HG03575 (cell line): ENCODE data around the gene PACS2.

Source experiments
- ATAC-seq: cut with Tn5 transposase; IDR thresholded peaks from one replicate; pipeline ENCODE4 v1.9.1; 2021; ENCODE audit not compliant: unreplicated experiment, insufficient number of reproducible peaks, low FRiP score; ENCODE audit errors: extremely low read depth

Gene PACS2

DNA sequence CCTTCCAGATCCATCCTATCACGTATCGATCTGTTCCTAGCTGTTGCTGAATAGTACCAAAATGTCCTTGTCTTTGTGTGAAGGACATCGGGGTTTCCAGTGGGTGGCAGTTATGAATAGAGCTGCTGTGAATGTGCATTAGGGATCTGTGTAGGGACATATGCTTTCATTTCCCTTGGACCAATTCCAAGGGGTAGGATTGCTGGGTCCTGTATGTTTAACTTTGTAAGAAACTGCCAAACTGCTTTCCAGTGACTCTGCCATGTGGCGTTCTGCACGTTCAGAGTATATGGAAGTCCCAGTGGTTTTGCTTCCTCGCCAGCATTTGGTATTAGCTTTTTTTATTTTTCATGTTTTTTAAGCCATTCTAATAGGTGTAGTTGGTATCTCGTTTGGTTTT lies 28.6 kb downstream of the PACS2 start:
- ATAC-seq: no peak

DNA sequence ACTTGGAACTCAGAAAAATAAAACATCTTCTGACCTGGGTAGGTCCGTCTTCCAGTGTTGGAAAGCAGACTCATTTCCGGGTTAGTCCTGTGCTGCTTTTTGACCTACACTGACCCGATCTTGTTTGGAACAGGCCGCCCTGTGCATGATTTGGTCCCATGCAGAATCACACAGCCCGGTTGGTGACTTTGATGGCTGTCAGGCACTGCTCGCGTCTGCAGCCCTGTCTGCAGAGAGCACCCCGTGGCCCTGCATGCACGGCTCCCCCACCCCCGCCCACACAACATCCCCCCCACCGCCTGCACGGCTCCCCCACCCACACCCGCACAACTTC lies 31.6 kb downstream of the PACS2 start:
- no peak for ATAC-seq

DNA sequence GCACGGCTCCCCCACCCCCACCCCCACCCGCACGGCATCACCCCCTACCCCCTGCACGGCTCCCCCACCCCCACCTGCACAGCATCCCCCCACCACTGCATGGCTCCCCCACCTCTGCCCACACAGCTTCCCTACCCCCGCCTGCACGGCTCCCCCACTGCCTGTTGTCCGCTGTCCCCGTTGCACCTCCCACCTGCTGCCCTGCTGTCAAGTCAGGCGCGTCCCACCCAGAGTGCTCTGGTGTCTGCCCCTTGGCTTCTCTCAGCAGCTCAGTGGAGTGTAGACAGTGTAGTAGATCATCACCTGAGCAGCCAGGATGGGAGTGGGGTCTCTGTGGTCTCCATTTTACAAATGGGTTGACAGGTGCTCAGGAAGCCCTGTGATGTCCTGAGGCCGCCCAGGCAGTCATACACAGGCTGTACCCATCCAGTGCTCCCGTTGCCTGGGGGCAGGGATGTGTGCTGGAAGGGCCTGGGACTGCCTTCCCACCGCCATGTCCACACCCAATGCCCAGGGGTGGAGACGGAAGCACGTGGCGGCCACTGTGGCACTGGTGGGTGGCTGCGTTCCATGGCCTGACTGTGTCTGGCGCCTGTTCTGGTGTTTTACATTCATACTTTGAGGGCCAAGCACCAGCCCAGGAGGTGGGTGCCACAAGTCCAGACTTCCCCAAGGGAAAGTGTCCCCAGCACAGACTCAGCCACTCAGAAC lies 32.5 kb downstream of the PACS2 start:
- ATAC-seq: no peak

DNA sequence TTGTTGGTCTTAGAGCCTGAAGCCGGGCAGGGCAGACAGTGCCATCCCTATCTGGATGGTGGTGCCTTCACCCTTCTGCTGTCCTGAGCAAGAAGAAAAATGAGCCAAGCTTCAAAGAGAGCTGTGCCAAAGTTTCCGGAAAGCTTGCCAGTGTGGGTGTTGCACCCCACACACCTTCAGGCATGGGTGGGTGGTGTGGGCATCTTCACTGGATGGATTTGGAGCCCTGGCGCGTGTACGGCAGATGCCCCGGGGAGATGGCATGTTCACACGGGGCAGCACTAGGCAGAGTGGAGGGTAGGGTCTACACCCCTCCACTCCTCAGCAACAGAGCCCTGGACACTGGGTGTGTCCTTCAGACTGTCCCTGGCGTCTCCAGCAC lies 33.0 kb downstream of the PACS2 start:
- ATAC-seq: no peak

DNA sequence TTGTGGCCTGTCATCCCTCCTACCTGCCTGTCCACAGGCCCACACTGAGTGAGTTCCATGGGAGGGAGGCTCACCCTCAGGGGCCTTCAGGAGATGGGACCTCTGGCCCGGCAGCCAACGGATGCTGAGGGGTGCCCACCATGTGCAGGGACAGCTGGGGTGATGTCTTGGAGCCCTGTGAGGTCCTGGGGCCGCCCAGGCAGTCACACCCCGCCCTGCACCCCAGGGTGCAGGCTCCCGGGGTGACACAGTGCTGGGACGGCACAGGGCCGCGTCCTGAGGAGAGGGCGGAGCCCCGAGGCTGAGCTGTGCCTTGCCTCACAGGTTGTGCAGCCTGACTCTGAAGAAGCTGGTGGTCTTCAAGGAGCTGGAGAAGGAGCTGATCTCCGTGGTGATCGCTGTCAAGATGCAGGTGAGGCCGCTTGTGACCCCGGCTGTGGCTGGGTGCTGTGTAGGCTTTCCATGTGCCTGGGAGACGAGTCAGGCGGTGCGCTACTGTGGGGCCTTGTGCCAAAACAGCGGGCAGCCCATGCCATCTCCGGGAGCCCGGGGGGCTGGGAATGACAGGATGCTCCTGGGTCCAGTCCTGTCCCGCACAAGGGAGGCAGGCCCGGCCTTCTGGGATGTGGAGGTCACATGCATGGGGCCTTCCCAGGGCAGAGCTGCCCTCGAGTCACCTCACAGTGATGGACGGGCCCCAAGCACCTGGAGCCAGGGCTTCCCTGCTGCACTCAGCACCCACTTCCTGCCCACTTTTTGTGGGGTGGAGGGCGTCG lies 33.8 kb downstream of the PACS2 start:
- ATAC-seq: no peak

DNA sequence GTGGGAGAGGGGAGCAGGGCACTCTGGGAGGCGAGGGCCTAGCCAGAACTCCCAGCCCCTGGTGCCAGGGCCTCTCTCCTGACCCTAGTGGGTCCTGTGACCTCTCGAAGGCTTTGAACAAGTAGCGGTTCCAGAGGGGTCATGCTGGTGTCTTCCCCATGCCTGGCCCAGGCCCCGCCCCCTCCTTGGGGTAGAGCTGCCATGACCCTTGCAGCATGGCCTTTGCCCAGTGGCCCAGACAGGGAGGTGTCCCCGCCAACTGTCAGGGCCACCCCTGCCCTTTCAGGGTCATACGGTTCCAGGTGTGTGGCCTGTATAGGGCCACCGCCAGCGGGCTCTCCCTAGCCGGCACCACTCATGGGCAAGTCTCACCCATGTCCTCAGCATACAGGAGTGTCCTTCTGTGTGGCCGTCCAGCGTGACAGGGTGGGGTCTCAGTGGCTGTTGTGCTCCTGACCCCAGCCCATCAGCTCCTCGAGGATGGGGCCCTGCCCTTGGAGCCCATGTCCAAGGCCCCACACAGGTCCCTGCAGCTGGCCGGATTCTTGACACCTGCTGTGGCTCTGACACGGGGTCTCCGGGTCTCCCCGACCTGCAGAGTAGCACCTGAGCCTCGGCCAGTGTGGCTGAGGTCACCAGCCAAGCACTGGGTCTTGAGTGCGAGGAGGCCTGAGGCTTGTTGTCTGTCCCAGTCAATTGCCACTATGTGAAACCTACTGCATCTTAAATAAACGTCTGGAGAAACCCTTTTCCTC lies 34.6 kb downstream of the PACS2 start:
- ATAC-seq: no peak

DNA sequence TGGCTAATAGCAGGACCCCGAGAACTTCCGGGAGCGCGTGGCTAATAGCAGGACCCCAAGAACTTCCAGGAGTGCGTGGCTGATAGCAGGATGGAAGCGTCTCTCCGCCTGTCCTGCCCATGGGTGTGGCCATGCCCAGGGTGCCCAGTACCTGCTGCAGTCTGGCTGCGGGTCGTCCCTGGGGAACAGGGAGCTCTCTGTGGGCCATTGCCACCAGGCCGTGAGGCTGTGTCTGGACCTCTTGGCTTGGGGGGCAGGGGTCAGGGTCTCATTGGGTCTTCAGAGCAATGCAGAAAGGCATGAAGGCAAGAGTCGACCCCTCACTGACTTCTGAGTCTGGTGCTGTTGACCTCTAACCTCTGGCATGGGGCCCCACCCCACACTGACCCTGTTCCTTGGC lies 35.4 kb downstream of the PACS2 start:
- ATAC-seq: no peak

DNA sequence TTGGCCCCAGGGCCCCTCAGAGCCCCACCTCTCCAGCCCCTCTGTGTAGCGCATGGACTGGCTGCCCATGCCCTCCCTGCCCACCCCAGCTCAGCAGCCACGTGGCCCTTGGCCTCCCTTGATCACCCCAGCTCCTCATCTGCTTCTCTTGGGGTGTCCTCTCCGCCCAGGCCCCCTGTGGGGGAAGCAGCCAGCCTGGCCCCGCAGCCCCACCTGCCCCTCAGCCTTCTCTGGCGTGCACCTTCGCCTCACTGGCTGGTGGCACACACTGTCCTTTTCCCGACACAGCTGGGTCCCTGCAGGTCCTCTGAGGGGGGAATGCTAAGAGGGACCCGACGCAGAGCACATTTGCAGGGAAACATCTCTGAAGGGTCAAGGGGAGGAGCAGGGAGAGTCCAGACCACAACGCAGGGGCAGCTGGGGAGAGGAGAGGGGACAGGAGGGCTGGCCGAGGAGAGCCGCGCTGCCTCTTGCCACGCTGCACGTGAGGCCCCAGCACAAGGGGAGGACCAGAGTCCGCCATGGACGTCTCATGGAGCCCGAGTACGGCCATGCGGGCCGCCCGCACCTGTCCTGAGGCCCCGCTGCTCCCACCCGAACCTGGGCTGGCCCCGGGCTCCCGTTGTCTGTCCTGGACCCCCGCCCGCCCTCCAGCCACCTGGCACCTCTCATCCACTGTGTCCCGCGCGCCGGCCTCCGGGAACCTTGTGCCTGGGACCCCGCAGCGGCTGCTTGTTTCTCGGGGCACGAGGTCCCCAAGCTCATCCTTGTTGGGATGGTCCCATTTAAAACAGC lies 36.1 kb downstream of the PACS2 start:
- ATAC-seq: no peak

DNA sequence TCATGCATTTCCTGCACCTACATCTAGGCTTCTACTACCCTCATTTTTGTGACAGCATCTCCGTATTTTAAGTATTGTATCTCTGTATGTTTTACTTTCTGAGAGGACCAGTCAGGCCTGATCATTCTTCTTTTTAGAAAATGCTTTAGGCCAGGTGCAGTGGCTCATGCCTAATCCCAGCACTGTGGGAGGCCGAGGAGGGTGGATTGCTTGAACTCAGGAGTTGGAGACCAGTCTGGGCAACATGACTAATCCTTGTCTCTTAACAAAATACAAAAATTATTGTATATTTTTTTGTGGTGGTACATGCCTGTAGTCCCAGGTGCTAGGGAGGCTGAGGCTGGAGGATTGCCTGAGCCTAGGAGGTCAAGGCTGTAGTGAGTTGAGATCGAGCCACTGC lies 36.9 kb downstream of the PACS2 start:
- ATAC-seq: no peak

DNA sequence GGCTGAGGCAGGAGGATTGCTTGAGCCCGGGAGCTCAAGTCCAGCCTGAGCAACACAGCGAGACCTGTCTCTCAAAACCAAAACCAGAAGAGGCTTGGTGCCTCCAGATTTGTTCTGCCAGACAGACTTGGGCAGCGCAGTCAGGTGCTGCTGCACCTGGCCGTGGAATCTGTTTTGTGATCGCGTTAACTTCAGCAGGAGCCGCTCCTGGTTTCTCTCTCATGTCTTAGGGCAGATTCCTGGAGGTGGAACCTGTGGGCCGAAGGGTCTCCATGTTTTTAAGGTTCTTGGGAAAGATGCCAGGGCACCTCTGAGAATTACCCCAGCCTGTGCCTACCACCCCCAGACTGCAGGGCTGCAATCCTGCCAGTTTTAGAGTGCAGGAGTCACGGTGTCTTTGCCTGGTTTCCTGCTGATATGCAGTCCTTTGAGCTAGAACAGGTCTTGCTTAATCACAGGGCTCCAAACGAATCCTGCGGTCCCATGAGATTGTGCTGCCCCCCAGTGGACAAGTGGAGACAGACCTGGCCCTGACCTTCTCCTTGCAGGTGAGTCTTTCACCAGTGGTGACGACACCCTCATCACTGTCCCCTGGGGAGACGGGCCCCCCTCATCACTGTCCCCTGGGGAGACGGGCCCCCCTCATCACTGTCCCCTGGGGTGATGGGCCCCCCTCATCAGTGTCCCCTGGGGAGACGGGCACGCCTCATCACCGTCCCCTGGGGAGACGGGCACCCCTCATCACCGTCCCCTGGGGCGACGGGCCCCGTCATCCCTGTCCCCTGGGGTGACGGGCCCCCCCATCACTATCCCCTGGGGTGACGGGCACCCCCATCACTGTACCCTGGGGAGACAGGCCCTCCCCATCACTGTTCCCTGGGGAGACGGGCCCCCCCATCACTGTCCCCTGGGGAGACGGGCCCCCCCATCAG lies 37.6 kb downstream of the PACS2 start:
- no peak for ATAC-seq

DNA sequence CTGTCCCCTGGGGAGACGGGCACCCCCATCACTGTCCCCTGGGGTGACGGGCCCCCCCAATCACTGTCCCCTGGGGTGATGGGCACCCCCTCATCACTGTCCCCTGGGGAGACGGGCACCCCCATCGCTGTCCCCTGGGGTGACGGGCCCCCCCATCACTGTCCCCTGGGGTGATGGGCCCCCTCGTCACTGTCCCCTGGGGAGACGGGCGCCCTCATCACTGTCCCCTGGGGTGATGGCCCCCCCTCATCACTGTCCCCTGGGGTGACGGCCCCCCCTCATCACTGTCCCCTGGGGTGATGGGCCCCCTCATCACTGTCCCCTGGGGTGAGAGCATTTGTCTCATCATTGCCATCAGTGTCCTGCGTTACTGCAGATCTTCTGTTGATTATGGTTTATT lies 38.6 kb downstream of the PACS2 start:
- no peak for ATAC-seq

DNA sequence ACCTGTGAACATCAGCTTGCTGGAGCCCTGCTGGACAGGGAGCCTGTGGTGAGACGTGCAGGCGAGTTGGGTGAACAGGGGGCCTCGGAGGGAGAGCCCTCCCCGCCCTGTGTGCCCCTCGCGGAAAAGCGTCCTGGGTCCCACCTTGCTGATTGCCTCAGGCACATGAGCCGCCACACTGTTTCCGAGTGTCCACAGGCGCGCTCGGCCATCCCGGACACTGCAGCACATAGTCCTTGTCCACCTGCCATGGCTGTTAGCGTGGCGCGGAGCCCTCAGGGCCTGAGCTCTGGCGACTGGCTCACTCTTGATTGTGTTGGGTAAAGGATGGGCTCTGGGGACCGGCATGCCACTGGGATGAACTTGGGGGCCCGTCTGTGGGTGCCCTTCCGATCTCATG lies 40.0 kb downstream of the PACS2 start:
- ATAC-seq: no peak

DNA sequence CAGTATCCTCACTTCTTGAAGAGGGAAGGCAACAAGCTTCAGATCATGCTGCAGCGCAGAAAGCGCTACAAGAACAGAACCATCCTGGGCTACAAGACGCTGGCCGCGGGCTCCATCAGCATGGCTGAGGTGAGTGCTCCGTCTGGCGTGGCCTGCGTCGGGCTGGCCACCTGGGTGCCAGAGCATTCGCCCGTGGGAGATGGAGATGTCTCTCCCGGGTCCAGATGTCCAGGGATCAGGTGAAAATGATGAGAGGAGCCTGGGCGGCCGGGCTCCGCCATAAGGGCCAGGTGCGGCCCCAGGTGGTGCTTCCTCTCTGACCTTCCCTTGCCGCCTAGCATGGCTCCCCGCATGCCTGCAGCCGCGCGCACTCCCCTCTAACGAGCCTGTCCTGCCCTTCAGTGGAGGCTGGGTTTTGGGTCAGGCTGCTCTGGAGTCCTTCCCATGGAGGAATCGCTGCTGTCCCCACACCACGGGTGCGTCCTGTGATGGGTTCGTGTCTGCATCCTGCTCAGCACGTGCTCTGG lies 40.6 kb downstream of the PACS2 start:
- ATAC-seq: no peak

DNA sequence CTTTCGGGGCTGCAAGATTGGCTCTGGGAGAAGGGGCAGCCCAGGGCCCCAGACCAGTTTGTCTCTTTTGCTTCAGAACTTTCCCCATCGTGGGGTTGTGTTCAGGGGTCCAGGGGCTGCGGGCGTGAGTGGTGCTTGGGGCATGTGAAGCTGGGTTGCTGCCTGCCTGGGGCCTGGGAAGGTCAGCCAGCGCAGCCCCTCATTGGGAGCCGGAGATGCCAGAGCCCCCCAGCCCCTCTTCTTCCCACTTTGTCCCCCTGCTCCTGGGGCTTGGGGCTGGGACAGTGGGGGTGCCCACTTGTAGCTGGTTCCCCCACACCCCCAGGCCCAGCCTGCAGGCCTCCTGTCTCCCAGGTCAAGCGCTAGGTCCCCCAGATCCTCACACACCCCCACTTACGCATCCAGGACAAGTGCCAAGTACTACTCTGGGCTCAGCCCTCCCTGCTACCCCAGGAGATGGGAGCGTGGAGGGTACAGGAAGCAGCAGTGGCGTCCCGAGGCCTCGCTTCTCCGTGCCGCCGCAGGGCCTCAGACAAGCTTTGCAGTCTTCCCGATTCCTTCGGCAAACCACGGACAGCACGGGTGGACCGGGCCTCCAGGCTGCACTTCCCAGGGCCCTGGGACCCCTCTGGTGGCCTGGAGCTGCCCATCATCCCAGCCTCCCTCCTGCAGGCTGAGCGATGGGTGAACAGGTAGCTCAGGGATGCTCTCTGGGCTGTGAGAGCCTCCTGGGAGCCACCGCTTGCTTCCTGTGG lies 41.5 kb downstream of the PACS2 start:
- ATAC-seq: no peak

DNA sequence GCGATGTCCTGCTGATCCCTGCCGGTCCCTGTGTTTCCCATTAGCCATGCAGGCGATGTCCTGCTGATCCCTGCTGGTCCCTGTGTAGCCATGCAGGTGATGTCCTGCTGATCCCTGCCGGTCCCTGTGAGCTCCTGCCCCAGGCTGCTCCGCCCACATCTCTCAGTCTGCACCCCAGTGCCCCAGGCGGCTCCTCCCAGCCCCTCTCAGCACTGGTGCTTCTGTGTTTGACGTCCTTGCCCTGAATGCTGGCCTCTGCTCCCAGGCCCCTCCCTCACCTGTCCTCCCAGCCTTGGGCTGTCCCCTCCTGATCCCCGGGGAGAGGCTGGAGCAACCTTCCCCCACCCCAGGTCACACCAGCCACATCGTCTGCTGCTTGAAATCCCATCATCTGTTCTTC lies 42.4 kb downstream of the PACS2 start:
- no peak for ATAC-seq

DNA sequence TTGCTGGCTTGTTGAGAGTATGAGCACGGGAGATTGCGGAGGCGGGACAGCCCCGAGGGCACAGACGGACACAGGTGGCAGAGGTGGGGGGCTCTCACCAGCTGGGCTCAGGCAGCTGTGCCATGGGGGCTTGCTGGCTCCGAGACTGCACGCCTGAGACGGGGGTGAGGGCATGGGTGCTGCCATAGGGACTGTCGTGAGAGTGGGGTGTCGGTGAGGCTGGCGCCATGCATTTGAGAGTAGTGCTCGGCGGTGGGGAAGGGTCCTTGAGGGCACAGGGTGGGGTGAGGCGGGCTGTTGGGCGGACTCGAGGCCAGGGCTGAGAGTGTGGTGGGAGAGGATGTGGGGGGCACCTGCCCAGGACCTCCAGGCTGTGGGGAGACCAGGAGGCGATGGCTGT lies 43.1 kb downstream of the PACS2 start:
- no peak for ATAC-seq

DNA sequence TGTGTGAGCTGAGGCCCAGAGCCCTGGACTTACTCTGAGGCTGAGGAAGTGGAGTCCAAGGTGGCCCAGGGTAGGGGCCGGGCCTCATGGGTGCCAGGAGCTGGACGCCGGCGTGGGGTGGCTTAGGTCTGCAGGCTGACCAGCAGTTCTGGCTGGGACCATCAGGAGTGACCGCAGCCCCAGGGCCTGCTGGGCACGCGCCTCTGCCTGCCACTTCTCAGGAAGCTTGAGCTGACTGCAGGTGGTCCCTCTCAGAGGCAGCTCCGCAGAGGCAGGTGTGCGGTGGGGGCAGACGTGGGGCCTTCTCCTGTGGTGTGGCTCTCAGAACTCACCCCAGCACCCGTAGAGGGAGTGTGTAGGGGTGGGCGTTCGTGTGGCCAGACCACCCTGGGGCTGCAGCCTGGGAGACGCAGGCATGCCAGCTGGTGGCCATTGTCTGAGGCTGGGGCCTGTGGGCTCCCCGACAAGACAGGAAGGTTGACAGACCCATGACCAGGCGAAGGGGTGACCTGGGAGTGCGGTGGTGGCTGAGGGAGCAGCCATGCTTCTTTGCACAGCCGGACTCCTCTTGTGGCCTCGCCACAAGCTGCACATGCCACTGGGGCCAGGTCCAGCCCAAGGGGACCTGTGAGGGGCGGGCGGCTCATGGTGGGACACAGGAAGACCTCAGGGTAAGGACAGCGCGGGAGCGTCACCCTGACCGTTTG lies 43.7 kb downstream of the PACS2 start:
- ATAC-seq: no peak
